ENCODE data around the gene RALGAPA1.
"Not testable (repeated sequence)": the region's sequence is repeated elsewhere in the genome, so short reads cannot be mapped to it uniquely, and the experiment has no call there.

The RALGAPA1 gene

DNA sequence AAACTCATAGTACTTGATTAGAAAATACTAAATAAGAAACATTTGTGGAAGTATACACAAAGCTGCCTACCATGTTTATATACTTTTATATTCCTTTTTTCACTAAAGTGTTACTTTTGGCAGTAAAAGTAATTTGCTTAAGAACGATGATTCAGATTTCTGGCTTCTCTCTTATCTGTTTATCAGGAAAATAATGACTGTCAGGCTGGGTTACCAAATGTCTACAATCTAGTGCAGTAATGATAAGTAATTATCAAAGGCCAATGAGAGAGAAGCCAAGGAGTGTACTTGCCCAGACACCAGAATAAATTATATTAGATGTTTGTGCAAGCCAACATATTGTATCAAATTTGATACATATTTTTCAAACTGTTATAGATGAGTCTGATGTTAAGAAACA lies 113.4 kb downstream of the RALGAPA1 start:
- DNase-seq: no peak

DNA sequence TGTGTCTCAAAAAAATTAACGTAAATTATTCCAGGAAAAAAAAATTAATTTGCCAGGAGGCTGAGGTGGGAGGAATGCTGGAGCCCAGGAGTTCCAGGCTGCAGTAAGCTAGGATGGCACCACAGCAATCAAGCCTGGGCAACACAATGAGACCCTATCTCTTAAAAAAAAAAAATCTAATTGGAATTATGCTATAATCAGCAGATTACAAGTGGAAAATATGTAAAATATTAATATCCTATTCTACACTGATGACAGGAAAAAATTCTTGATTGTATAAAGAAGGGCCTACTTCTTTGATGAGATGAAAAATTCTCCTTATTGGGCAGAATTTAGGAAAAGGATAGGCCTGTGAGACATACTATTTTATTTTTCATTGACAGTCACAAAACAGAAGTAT lies 114.0 kb downstream of the RALGAPA1 start:
- DNase-seq: no peak

- no peak for DNase-seq
Observed at GRCh38 chr14:35689000-35689460, 120.1 kb downstream of the RALGAPA1 start.

- no peak for DNase-seq
Observed at GRCh38 chr14:35688126-35688826, 120.8 kb downstream of the RALGAPA1 start.

- no peak for DNase-seq
Observed at GRCh38 chr14:35687335-35687939, 121.7 kb downstream of the RALGAPA1 start.

GRCh38 chr14:35683688-35684087 lies 125.4 kb downstream of the RALGAPA1 start:
- not testable (repeated sequence) for DNase-seq

- DNase-seq: no peak
Observed at GRCh38 chr14:35682802-35683201, 126.3 kb downstream of the RALGAPA1 start.

DNA sequence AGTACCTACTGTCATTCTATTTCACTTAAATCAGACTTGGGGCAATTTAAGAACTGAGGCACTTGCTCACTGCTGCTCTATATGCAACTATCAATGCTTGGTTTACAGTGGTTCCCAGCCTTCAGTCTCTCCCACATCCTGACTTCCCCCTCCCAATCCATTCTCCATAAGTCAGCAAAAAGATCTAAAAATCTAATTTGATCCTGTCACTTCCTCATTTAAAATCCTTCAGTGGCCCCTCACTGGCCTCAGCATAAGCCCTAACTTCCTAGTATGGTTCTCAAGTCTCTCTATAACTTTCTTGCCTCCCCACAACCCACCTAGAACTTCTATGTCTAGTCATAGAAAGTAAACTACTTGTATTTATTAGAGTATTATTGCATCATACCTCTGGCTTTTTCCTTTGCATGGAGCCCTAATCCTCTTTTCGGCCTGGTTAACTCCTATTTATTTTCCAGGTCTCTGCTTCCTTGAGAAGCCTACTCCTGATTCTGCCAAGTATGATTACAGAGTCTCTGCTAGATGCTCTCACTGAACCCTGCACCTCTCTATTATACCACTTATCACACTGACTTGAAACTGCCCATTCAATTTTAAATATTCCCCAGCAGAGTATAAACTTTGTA lies 130.6 kb downstream of the RALGAPA1 start:
- no peak for DNase-seq

- DNase-seq: no peak
Observed at GRCh38 chr14:35669782-35670181, 139.3 kb downstream of the RALGAPA1 start.

DNA sequence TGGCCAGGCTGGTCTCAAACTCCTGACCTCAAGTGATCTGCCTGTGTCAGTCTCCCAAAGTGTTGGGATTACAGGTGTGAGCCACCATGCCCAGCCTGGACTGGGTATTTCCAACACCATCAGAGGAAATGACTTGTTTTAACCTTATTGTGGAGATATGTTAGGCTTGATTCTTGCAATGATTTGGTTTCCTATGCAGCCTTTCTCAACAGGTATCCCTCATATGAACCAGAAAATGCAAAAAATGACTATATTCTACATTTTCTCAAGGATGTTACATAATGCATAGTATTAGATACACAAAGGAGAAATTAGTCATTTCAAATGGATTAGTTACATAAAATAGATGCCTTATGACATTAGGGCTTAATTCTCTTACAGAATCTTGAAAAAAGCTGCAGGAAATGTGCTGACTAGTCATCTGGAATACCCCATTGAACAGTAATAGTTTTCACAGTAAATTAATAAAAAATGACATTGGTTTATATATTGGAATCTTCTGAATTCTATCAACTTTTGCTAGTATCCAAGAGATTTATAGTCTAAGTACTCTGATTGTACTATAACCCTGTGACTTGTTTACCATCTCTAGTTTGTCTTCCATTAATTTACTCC lies 142.6 kb downstream of the RALGAPA1 start:
- no peak for DNase-seq

- no peak for DNase-seq
Observed at GRCh38 chr14:35661875-35662274, 147.2 kb downstream of the RALGAPA1 start.

GRCh38 chr14:35653045-35653444 lies 156.1 kb downstream of the RALGAPA1 start:
- DNase-seq: no peak

GRCh38 chr14:35643513-35643912 lies 165.6 kb downstream of the RALGAPA1 start:
- no peak for DNase-seq

DNA sequence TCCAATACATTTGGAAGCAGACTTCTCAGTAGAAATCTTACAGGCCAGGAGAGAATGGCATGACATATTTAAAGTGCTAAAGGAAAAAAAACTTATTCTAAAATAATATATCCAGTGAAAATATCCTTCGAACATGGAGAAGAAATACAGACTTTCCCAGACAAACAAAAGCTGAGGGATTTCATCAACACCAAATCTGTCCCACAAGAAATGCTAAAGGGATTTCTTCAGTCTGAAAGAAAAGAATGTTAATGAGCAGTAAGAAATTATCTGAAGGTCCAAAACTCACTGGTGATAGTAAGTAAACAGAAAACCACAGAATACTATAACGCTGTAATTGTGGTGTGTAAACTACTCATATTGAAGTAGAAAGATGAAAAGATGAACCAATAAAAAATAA lies 171.2 kb downstream of the RALGAPA1 start:
- no peak for DNase-seq

- no peak for DNase-seq
Observed at GRCh38 chr14:35637269-35637668, 171.8 kb downstream of the RALGAPA1 start.

DNA sequence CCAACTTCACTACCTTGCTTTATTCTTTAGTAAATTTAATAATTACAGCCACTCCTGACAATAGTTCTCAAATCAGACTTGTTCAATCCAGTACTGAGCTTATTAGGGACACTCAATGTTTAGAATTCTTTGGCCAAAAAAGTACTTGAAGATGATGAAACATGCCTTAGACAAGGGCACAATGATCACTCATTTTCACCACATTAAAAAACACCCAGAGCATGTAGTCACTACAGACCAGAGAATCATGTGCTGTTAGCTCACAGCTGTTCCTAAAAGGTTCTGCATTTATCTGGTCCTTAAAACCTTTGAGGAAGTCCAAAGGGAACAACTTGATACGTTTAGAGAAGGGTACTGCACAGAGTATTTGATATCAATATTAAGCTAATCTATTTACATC lies 176.4 kb downstream of the RALGAPA1 start:
- no peak for DNase-seq

GRCh38 chr14:35632271-35632670 lies 176.8 kb downstream of the RALGAPA1 start:
- DNase-seq: no peak

DNA sequence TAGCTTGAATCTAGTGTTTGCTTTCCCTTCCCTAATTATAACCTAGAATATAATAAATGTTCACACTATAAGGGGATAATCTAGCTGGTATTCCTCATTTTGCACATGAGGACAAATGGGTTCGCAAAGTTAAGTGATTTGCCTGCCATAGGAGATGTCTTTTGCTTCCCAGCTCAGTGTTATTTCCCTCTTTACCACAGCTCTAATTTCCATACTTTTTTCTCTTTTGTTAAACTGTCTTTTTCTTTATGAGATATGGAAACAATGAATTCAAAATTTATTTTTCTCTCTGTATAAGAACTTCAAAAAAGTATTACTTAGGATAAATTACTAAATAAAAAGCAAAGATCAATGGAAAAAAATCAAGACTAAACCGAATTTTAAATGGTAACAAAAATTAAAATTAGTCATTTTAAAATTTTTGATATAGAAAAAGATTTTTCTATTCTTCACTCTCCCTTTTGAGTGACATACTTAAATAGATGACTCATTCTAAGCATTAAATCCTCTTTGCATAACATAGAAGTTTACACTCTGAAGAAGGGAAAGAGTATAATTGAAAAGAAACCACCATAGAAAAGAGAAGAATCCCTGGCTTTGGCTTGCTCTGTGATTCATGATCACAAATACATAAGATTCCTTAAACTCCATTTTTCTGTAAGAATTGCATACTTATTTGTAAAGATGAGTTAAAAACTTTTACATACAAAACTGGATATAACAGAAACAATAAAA lies 177.9 kb downstream of the RALGAPA1 start:
- DNase-seq: no peak

GRCh38 chr14:35628989-35629388 lies 180.1 kb downstream of the RALGAPA1 start:
- no peak for DNase-seq

GRCh38 chr14:35626947-35627346 lies 182.1 kb downstream of the RALGAPA1 start:
- DNase-seq: not testable (repeated sequence)

- not testable (repeated sequence) for DNase-seq
Observed at GRCh38 chr14:35621996-35622395, 187.1 kb downstream of the RALGAPA1 start.

DNA sequence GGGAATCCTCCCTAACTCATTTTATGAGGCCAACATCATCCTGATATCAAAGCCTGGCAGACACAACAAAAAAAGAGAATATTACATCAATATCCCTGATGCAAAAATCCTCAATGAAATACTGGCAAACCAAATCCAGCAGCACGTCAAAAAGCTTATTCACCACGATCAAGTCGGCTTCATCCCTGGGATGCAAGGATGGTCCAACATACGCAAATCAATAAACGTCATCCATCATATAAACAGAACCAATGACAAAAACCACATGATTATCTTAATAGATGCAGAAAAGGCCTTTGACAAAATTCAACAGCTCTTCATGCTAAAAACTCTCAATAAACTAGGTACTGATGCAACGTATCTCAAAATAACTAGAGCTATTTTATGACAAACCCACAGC lies 189.1 kb downstream of the RALGAPA1 start:
- not testable (repeated sequence) for DNase-seq

- not testable (repeated sequence) for DNase-seq
Observed at GRCh38 chr14:35619461-35619860, 189.6 kb downstream of the RALGAPA1 start.
